ENCODE results near the gene PLK5.
A peak's percentile ranks its signal among the peaks of the same experiment; 100 is the strongest.

Gene PLK5

GRCh38 chr19:1486720-1487575, 36.9 kb upstream of the PLK5 start:
- peaks cover 4% of the 10 kb centered on the region for H3K27me3 ChIP-seq (ENCODE audit: control insufficient read depth, insufficient read depth, low read length)
- no peak overlapping the region for H3K4me3 ChIP-seq (ENCODE audit: low read depth, low read length)
- no peaks in the 10 kb centered on the region for H3K9me3 ChIP-seq (ENCODE audit: control insufficient read depth, insufficient read depth, low read length)
- H3K9ac ChIP-seq (ENCODE audit: low read depth, low read length) = no peak overlapping the region
- H3K4me1 ChIP-seq (ENCODE audit: control insufficient read depth, insufficient read depth, low read length) = no peaks in the 10 kb centered on the region
- H3K36me3 ChIP-seq (ENCODE audit: control insufficient read depth, insufficient read depth, low read length) = peaks cover 3% of the 10 kb centered on the region

GRCh38 chr19:1487576-1488281, 36.1 kb upstream of the PLK5 start:
- Histone ChIP-seq H3K9me3 (ENCODE audit: control insufficient read depth, insufficient read depth, low read length) (no peaks in the 10 kb centered on the region), H3K27me3 (ENCODE audit: control insufficient read depth, insufficient read depth, low read length) (peaks cover 12% of the 10 kb centered on the region), H3K9ac (ENCODE audit: low read depth, low read length) (no peak overlapping the region), H3K4me3 (ENCODE audit: low read depth, low read length) (no peak overlapping the region), H3K4me1 (ENCODE audit: control insufficient read depth, insufficient read depth, low read length) (no peaks in the 10 kb centered on the region), H3K36me3 (ENCODE audit: control insufficient read depth, insufficient read depth, low read length) (no peaks in the 10 kb centered on the region)

GRCh38 chr19:1488282-1488601, 35.6 kb upstream of the PLK5 start:
- Histone ChIP-seq H3K4me1 (ENCODE audit: control insufficient read depth, insufficient read depth, low read length) (no peaks in the 10 kb centered on the region), H3K4me3 (ENCODE audit: low read depth, low read length) (no peak overlapping the region), H3K27me3 (ENCODE audit: control insufficient read depth, insufficient read depth, low read length) (peaks cover 12% of the 10 kb centered on the region), H3K36me3 (ENCODE audit: control insufficient read depth, insufficient read depth, low read length) (no peaks in the 10 kb centered on the region), H3K9me3 (ENCODE audit: control insufficient read depth, insufficient read depth, low read length) (no peaks in the 10 kb centered on the region), H3K9ac (ENCODE audit: low read depth, low read length) (no peak overlapping the region)

- H3K4me1 ChIP-seq (ENCODE audit: control insufficient read depth, insufficient read depth, low read length) = no peaks in the 10 kb centered on the region
- peaks cover 12% of the 10 kb centered on the region for H3K27me3 ChIP-seq (ENCODE audit: control insufficient read depth, insufficient read depth, low read length)
- H3K4me3 ChIP-seq (ENCODE audit: low read depth, low read length) = peak overlapping the region; percentile 85
- no peaks in the 10 kb centered on the region for H3K36me3 ChIP-seq (ENCODE audit: control insufficient read depth, insufficient read depth, low read length)
- H3K9me3 ChIP-seq (ENCODE audit: control insufficient read depth, insufficient read depth, low read length) = no peaks in the 10 kb centered on the region
- peak overlapping the region; percentile 47 for H3K9ac ChIP-seq (ENCODE audit: low read depth, low read length)
These were observed 34.2 kb upstream of the PLK5 start for GRCh38 chr19:1489463-1490310.

- H3K36me3 ChIP-seq (ENCODE audit: control insufficient read depth, insufficient read depth, low read length) = no peaks in the 10 kb centered on the region
- H3K27me3 ChIP-seq (ENCODE audit: control insufficient read depth, insufficient read depth, low read length) = peaks cover 12% of the 10 kb centered on the region
- no peaks in the 10 kb centered on the region for H3K9me3 ChIP-seq (ENCODE audit: control insufficient read depth, insufficient read depth, low read length)
- no peaks in the 10 kb centered on the region for H3K4me1 ChIP-seq (ENCODE audit: control insufficient read depth, insufficient read depth, low read length)
- peak within 1 kb of the TSS; percentile 47 for H3K9ac ChIP-seq (ENCODE audit: low read depth, low read length)
- H3K4me3 ChIP-seq (ENCODE audit: low read depth, low read length) = peak within 1 kb of the TSS; percentile 85
These were observed 33.4 kb upstream of the PLK5 start, which contains the start of gene PCSK4 for GRCh38 chr19:1490311-1491113. Gene PCSK4 (minus strand): TSS chr19:1490350. CDS start chr19:1490346, 4 bp downstream.

- Histone ChIP-seq H3K27me3 (ENCODE audit: control insufficient read depth, insufficient read depth, low read length) (peaks cover 12% of the 10 kb centered on the region), H3K36me3 (ENCODE audit: control insufficient read depth, insufficient read depth, low read length) (no peaks in the 10 kb centered on the region), H3K4me1 (ENCODE audit: control insufficient read depth, insufficient read depth, low read length) (no peaks in the 10 kb centered on the region), H3K9me3 (ENCODE audit: control insufficient read depth, insufficient read depth, low read length) (no peaks in the 10 kb centered on the region), H3K9ac (ENCODE audit: low read depth, low read length) (peak within 1 kb of the TSS; percentile 47), H3K4me3 (ENCODE audit: low read depth, low read length) (peak within 1 kb of the TSS; percentile 85)
These were observed 32.6 kb upstream of the PLK5 start, which contains the start of gene REEP6 for GRCh38 chr19:1491114-1491848. Gene REEP6 (plus strand): TSS chr19:1491181. CDS start chr19:1491270, 89 bp downstream.

- H3K9ac ChIP-seq (ENCODE audit: low read depth, low read length) = peak overlapping the region; percentile 24
These were observed 32.1 kb upstream of the PLK5 start for GRCh38 chr19:1491849-1492170.

GRCh38 chr19:1492474-1493006, 31.3 kb upstream of the PLK5 start:
- Histone ChIP-seq H3K9ac (ENCODE audit: low read depth, low read length) (no peak overlapping the region), H3K27me3 (ENCODE audit: control insufficient read depth, insufficient read depth, low read length) (peaks cover 12% of the 10 kb centered on the region), H3K9me3 (ENCODE audit: control insufficient read depth, insufficient read depth, low read length) (no peaks in the 10 kb centered on the region), H3K36me3 (ENCODE audit: control insufficient read depth, insufficient read depth, low read length) (no peaks in the 10 kb centered on the region), H3K4me1 (ENCODE audit: control insufficient read depth, insufficient read depth, low read length) (no peaks in the 10 kb centered on the region), H3K4me3 (ENCODE audit: low read depth, low read length) (no peak overlapping the region)

More at GRCh38 chr19:1491849-1492170, 32.1 kb upstream of the PLK5 start:
- no peaks in the 10 kb centered on the region for H3K9me3 ChIP-seq (ENCODE audit: control insufficient read depth, insufficient read depth, low read length)
- no peaks in the 10 kb centered on the region for H3K4me1 ChIP-seq (ENCODE audit: control insufficient read depth, insufficient read depth, low read length)
- no peaks in the 10 kb centered on the region for H3K36me3 ChIP-seq (ENCODE audit: control insufficient read depth, insufficient read depth, low read length)
- peaks cover 12% of the 10 kb centered on the region for H3K27me3 ChIP-seq (ENCODE audit: control insufficient read depth, insufficient read depth, low read length)
- peak overlapping the region; percentile 61 for H3K4me3 ChIP-seq (ENCODE audit: low read depth, low read length)

GRCh38 chr19:1494115-1494815, 29.6 kb upstream of the PLK5 start:
- Histone ChIP-seq H3K9ac (ENCODE audit: low read depth, low read length) (no peak overlapping the region), H3K4me3 (ENCODE audit: low read depth, low read length) (no peak overlapping the region), H3K9me3 (ENCODE audit: control insufficient read depth, insufficient read depth, low read length) (no peaks in the 10 kb centered on the region), H3K36me3 (ENCODE audit: control insufficient read depth, insufficient read depth, low read length) (no peaks in the 10 kb centered on the region), H3K27me3 (ENCODE audit: control insufficient read depth, insufficient read depth, low read length) (peaks cover 12% of the 10 kb centered on the region), H3K4me1 (ENCODE audit: control insufficient read depth, insufficient read depth, low read length) (no peaks in the 10 kb centered on the region)
